ENCODE results near the gene POTEE. TPM values are rescaled to one million over a fixed set of nuclear protein-coding genes. Genes with fewer than 3 reads are reported as not detected.

The POTEE gene
- under 0.01 TPM in 2 replicates for total RNA-seq (ENCODE audit: low replicate concordance)

GRCh38 chr2:131209030-131209772, at the start of gene POTEE:
Gene POTEE, plus strand, starts transcription at chr2:131209536. Its CDS starts 8,867 bp downstream, at chr2:131218403.

Other genes starting within 250 kb of the POTEE start
- gene FAM168B, start 116.1 kb upstream of the POTEE start, total RNA-seq (ENCODE audit: low replicate concordance), result 55.3 and 87.3 TPM in 2 replicates
- 94.9 and 106 TPM in 2 replicates for gene PLEKHB2, start 104.2 kb upstream of the POTEE start, total RNA-seq (ENCODE audit: low replicate concordance)
- gene RAB6D, start 154.6 kb downstream of the POTEE start, total RNA-seq (ENCODE audit: low replicate concordance), result under 0.01 TPM in 1 of 2 replicates, not detected in the other

All from smooth muscle cell of the coronary artery (primary cell).